GM23338 (cell line): ENCODE measurements around the gene TFDP1. TPM values are rescaled to one million over a fixed set of nuclear protein-coding genes. Genes with fewer than 3 reads are reported as not detected.

Source experiments
- ATAC-seq: fragments of 200-7000 bp; cut with Tn5 transposase; 3 replicates; pipeline ENCODE4 v1.9.1; 2020
- DNase-seq: peaks from one replicate; pipeline ENCODE4 v3.0.0-alpha.2; 2015; ENCODE audit warnings: low spot score
- H2AFZ ChIP-seq: fragments of 200-600 bp; sonication (generic); 2 replicates; pipeline ENCODE4 v1.8.0; 2016; ENCODE audit warnings: antibody characterized with exemption, mild to moderate bottlenecking, moderate library complexity
- H3F3A ChIP-seq: fragments of 200-600 bp; sonication (generic); replicated peaks from 2 replicates; pipeline ENCODE4 v1.8.0; 2017; ENCODE audit warnings: antibody characterized with exemption, mixed run types, low read depth
- H3K27ac ChIP-seq: fragments of 200-600 bp; sonication (generic); 2 replicates; pipeline ENCODE4 v1.6.1; 2016; ENCODE audit warnings: low read depth
- H3K27me3 ChIP-seq: fragments of 200-600 bp; sonication (generic); 2 replicates; pipeline ENCODE4 v1.8.0; 2016; ENCODE audit warnings: mild to moderate bottlenecking, mixed run types, moderate library complexity; ENCODE audit not compliant: insufficient read depth
- H3K36me3 ChIP-seq: fragments of 200-600 bp; sonication (generic); 2 replicates; pipeline ENCODE4 v1.8.0; 2016; ENCODE audit warnings: mild to moderate bottlenecking; ENCODE audit not compliant: insufficient read depth
- H3K4me1 ChIP-seq: fragments of 200-600 bp; sonication (generic); 2 replicates; pipeline ENCODE4 v1.8.0; 2016; ENCODE audit warnings: mild to moderate bottlenecking, moderate library complexity; ENCODE audit not compliant: insufficient read depth
- H3K4me2 ChIP-seq: fragments of 200-600 bp; sonication (generic); 2 replicates; pipeline ENCODE4 v1.7.1; 2017; ENCODE audit warnings: mixed run types
- H3K4me3 ChIP-seq: fragments of 200-600 bp; sonication (generic); 2 replicates; pipeline ENCODE4 v1.6.1; 2016; ENCODE audit warnings: mixed run types
- H3K79me2 ChIP-seq: fragments of 200-600 bp; sonication (generic); replicated peaks from 2 replicates; pipeline ENCODE4 v1.8.0; 2017; ENCODE audit warnings: mild to moderate bottlenecking; ENCODE audit not compliant: insufficient read depth
- H3K9me2 ChIP-seq: fragments of 200-600 bp; sonication (generic); 2 replicates; pipeline ENCODE4 v1.8.0; 2017; ENCODE audit not compliant: insufficient read depth
- H4K20me1 ChIP-seq: fragments of 200-600 bp; sonication (generic); replicated peaks from 2 replicates; pipeline ENCODE4 v1.8.0; 2017; ENCODE audit warnings: mild to moderate bottlenecking; ENCODE audit not compliant: insufficient read depth
- H3K27ac Mint-ChIP-seq: 2 replicates; pipeline ENCODE4 v1.8.0; 2020; ENCODE audit warnings: inconsistent platforms, mild to moderate bottlenecking, moderate library complexity, mixed read lengths
- H3K27me3 Mint-ChIP-seq: 3 replicates; pipeline ENCODE4 v1.8.0; 2022; ENCODE audit warnings: low read depth, mild to moderate bottlenecking, moderate library complexity, mixed read lengths, inconsistent platforms; ENCODE audit not compliant: insufficient read depth, poor library complexity
- H3K36me3 Mint-ChIP-seq: 3 replicates; pipeline ENCODE4 v1.8.0; 2021; ENCODE audit warnings: low read depth, mild to moderate bottlenecking, inconsistent platforms, moderate library complexity, mixed read lengths
- H3K4me1 Mint-ChIP-seq: 3 replicates; pipeline ENCODE4 v1.8.0; 2020; ENCODE audit warnings: mild to moderate bottlenecking, inconsistent platforms, mixed read lengths
- H3K4me3 Mint-ChIP-seq: 3 replicates; pipeline ENCODE4 v1.8.0; 2021; ENCODE audit warnings: moderate library complexity, mild to moderate bottlenecking, inconsistent platforms, mixed read lengths
- H3K9me3 Mint-ChIP-seq: 3 replicates; pipeline ENCODE4 v1.8.0; 2020; ENCODE audit warnings: moderate library complexity, mild to moderate bottlenecking, inconsistent platforms, mixed read lengths
- CREB1 ChIP-seq: fragments of 250-450 bp; sonication (Bioruptor Pico); IDR thresholded peaks from 2 replicates; pipeline ENCODE4 v1.5.0; 2020; ENCODE audit warnings: low read depth, mild to moderate bottlenecking, moderate library complexity
- ETS1 ChIP-seq: IDR thresholded peaks from 2 replicates; pipeline ENCODE4 v1.6.1; 2016; ENCODE audit warnings: antibody characterized with exemption
- EZH2 ChIP-seq: fragments of 200-600 bp; sonication (generic); IDR thresholded peaks from one replicate; pipeline ENCODE4 v1.8.0; 2017; ENCODE audit warnings: antibody characterized with exemption, mild to moderate bottlenecking, low read depth; ENCODE audit not compliant: unreplicated experiment
- EZH2phosphoT487 ChIP-seq: fragments of 200-600 bp; sonication (generic); IDR thresholded peaks from one replicate; pipeline ENCODE4 v1.8.1; 2018; ENCODE audit warnings: antibody characterized with exemption; ENCODE audit not compliant: unreplicated experiment
- JUNB ChIP-seq: IDR thresholded peaks from one replicate; pipeline ENCODE4 v1.6.1; 2016; ENCODE audit warnings: antibody characterized with exemption; ENCODE audit not compliant: unreplicated experiment
- NANOG ChIP-seq: IDR thresholded peaks from 2 replicates; pipeline ENCODE4 v1.6.1; 2016; ENCODE audit warnings: antibody characterized with exemption, borderline replicate concordance
- POLR2AphosphoS5 ChIP-seq: IDR thresholded peaks from 2 replicates; pipeline ENCODE4 v1.6.1; 2016; ENCODE audit warnings: antibody characterized with exemption, low read depth
- REST ChIP-seq: IDR thresholded peaks from one replicate; pipeline ENCODE4 v1.6.1; 2018; ENCODE audit warnings: antibody characterized with exemption; ENCODE audit not compliant: unreplicated experiment
- STAT1 ChIP-seq: IDR thresholded peaks from one replicate; pipeline ENCODE4 v1.6.1; 2016; ENCODE audit warnings: antibody characterized with exemption; ENCODE audit not compliant: unreplicated experiment
- ZNF114 ChIP-seq: fragments of 250-450 bp; sonication (Bioruptor Pico); IDR thresholded peaks from 2 replicates; pipeline ENCODE4 v1.5.0; 2020; ENCODE audit warnings: mild to moderate bottlenecking, moderate library complexity
- ZNF331 ChIP-seq: fragments of 250-450 bp; sonication (Bioruptor Pico); IDR thresholded peaks from 2 replicates; pipeline ENCODE4 v1.5.0; 2020; ENCODE audit warnings: low read depth, mild to moderate bottlenecking, moderate library complexity
- polyA plus RNA-seq: library from polyadenylated mRNA; unstranded; fragments of >200 nt; fragmentation: Nextera tagmentation; extraction: Ambion mirVana; gene quantifications from 2 replicates; pipeline ENCODE4 v1.2.1, GENCODE V29; 2016
- total RNA-seq: library from RNA; depleted of rRNA; stranded (reverse); fragments of >200 nt; shearing (Covaris generic); gene quantifications from 2 replicates; pipeline ENCODE4 v1.2.3, GENCODE V29; 2014
- TF ChIP-seq, protein P1 (sequence below): fragments of 250-450 bp; sonication (Bioruptor Pico); IDR thresholded peaks from 2 replicates; pipeline ENCODE4 v1.5.0; 2020; ENCODE audit warnings: mild to moderate bottlenecking, moderate library complexity
- TF ChIP-seq, protein P2 (sequence below), 2 experiments: fragments of 200-600 bp in 1 of 2; sonication (generic) in 1 of 2; conservative IDR thresholded peaks; 2 replicates each; pipeline versions ENCODE4 v1.5.1 to v1.6.1; 2016 to 2017; ENCODE audit warnings: antibody characterized with exemption in 2 of 2, low read depth in 2 of 2, mild to moderate bottlenecking in 2 of 2, moderate library complexity in 1 of 2

The TFDP1 gene
- total and polyA plus RNA-seq, 2 experiments from 2014 or later: 42.9 to 80.0 TPM

- H3K9me2 ChIP-seq: no peaks in the 10 kb centered on the region
- peaks cover 14% of the 10 kb centered on the region for H3K79me2 ChIP-seq
- no peaks in the 10 kb centered on the region for H3F3A ChIP-seq
- H3K4me1 Mint-ChIP-seq: peaks cover 3% of the 10 kb centered on the region; the same call in 2 of the 3 replicates
- peaks cover 16% of the 10 kb centered on the region for H3K27me3 Mint-ChIP-seq
- no peak overlapping the region for H3K4me3 ChIP-seq
- no peak overlapping the region for H2AFZ ChIP-seq
- TF ChIP-seq ZNF331 (CRISPR knock-in tag) (no peak), CREB1 (no peak), POLR2AphosphoS5 (no peak), EZH2 (no peak), STAT1 (no peak), ZNF114 (CRISPR knock-in tag) (no peak), REST (no peak), JUNB (no peak), EZH2phosphoT487 (no peak), ETS1 (no peak), NANOG (no peak)
- TF ChIP-seq, protein P1, sequence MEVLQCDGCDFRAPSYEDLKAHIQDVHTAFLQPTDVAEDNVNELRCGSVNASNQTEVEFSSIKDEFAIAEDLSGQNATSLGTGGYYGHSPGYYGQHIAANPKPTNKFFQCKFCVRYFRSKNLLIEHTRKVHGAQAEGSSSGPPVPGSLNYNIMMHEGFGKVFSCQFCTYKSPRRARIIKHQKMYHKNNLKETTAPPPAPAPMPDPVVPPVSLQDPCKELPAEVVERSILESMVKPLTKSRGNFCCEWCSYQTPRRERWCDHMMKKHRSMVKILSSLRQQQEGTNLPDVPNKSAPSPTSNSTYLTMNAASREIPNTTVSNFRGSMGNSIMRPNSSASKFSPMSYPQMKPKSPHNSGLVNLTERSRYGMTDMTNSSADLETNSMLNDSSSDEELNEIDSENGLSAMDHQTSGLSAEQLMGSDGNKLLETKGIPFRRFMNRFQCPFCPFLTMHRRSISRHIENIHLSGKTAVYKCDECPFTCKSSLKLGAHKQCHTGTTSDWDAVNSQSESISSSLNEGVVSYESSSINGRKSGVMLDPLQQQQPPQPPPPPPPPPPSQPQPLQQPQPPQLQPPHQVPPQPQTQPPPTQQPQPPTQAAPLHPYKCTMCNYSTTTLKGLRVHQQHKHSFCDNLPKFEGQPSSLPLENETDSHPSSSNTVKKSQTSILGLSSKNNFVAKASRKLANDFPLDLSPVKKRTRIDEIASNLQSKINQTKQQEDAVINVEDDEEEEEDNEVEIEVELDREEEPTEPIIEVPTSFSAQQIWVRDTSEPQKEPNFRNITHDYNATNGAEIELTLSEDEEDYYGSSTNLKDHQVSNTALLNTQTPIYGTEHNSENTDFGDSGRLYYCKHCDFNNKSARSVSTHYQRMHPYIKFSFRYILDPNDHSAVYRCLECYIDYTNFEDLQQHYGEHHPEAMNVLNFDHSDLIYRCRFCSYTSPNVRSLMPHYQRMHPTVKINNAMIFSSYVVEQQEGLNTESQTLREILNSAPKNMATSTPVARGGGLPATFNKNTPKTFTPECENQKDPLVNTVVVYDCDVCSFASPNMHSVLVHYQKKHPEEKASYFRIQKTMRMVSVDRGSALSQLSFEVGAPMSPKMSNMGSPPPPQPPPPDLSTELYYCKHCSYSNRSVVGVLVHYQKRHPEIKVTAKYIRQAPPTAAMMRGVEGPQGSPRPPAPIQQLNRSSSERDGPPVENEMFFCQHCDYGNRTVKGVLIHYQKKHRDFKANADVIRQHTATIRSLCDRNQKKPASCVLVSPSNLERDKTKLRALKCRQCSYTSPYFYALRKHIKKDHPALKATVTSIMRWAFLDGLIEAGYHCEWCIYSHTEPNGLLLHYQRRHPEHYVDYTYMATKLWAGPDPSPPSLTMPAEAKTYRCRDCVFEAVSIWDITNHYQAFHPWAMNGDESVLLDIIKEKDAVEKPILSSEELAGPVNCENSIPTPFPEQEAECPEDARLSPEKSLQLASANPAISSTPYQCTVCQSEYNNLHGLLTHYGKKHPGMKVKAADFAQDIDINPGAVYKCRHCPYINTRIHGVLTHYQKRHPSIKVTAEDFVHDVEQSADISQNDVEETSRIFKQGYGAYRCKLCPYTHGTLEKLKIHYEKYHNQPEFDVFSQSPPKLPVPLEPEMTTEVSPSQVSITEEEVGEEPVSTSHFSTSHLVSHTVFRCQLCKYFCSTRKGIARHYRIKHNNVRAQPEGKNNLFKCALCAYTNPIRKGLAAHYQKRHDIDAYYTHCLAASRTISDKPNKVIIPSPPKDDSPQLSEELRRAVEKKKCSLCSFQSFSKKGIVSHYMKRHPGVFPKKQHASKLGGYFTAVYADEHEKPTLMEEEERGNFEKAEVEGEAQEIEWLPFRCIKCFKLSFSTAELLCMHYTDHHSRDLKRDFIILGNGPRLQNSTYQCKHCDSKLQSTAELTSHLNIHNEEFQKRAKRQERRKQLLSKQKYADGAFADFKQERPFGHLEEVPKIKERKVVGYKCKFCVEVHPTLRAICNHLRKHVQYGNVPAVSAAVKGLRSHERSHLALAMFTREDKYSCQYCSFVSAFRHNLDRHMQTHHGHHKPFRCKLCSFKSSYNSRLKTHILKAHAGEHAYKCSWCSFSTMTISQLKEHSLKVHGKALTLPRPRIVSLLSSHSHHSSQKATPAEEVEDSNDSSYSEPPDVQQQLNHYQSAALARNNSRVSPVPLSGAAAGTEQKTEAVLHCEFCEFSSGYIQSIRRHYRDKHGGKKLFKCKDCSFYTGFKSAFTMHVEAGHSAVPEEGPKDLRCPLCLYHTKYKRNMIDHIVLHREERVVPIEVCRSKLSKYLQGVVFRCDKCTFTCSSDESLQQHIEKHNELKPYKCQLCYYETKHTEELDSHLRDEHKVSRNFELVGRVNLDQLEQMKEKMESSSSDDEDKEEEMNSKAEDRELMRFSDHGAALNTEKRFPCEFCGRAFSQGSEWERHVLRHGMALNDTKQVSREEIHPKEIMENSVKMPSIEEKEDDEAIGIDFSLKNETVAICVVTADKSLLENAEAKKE (CRISPR knock-in tag): no peak
- TF ChIP-seq, protein P2, sequence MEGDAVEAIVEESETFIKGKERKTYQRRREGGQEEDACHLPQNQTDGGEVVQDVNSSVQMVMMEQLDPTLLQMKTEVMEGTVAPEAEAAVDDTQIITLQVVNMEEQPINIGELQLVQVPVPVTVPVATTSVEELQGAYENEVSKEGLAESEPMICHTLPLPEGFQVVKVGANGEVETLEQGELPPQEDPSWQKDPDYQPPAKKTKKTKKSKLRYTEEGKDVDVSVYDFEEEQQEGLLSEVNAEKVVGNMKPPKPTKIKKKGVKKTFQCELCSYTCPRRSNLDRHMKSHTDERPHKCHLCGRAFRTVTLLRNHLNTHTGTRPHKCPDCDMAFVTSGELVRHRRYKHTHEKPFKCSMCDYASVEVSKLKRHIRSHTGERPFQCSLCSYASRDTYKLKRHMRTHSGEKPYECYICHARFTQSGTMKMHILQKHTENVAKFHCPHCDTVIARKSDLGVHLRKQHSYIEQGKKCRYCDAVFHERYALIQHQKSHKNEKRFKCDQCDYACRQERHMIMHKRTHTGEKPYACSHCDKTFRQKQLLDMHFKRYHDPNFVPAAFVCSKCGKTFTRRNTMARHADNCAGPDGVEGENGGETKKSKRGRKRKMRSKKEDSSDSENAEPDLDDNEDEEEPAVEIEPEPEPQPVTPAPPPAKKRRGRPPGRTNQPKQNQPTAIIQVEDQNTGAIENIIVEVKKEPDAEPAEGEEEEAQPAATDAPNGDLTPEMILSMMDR (conservative IDR thresholded peaks at IDR 0.05; ENCODE audit: low read depth in 2 of 2): no peak
- H3K36me3 ChIP-seq: peaks cover 5% of the 10 kb centered on the region; the same call in 1 of the 2 replicates
- H3K9me3 Mint-ChIP-seq: no peaks in the 10 kb centered on the region
- H3K27me3 ChIP-seq: no peaks in the 10 kb centered on the region
- H3K4me1 ChIP-seq: no peaks in the 10 kb centered on the region
- no peak for DNase-seq
- no peak for ATAC-seq
- H3K36me3 Mint-ChIP-seq: peaks cover 72% of the 10 kb centered on the region
- no peak overlapping the region for H3K4me2 ChIP-seq
- H3K27ac ChIP-seq: no peak overlapping the region
- H3K4me3 Mint-ChIP-seq: no peak overlapping the region
- no peaks in the 10 kb centered on the region; the same call in none of the 2 replicates for H4K20me1 ChIP-seq
- H3K27ac Mint-ChIP-seq: no peak overlapping the region
These were observed 48.3 kb downstream of the TFDP1 start for GRCh38 chr13:113632706-113633484.
